ENCODE measurements around the gene DSN1. TPM values are rescaled to one million over a fixed set of nuclear protein-coding genes. Genes with fewer than 3 reads are reported as not detected.
"Not testable (repeated sequence)": the region's sequence is repeated elsewhere in the genome, so short reads cannot be mapped to it uniquely, and the experiment has no call there.

Gene DSN1
- total RNA-seq, 1 experiment from 2014 or later: 7.8 TPM

GRCh38 chr20:36802326-36803222 lies 29.0 kb upstream of the DSN1 start:
- peaks cover 85% of the 10 kb centered on the region for H3K36me3 Mint-ChIP-seq (ENCODE audit: insufficient read depth, unreplicated experiment)
- intact Hi-C loops (cut with micrococcal nuclease): no loop called here
- H3K27ac Mint-ChIP-seq (ENCODE audit: low read depth, unreplicated experiment): no peak overlapping the region
- peak; percentile 36 for DNase-seq (ENCODE audit: unreplicated experiment)
- BruUV-seq (replicated peaks): no TSS peak
- CTCF ChIA-PET: interaction anchor here (0.5 to 1.3 kb wide), 5 partner anchors 13 to 156 kb away, joined by 3 to 4 read pairs (median 3); partner anchors contain the start of gene SLA2
- no peak overlapping the region for H3K4me3 Mint-ChIP-seq (ENCODE audit: unreplicated experiment)
- POLR2A ChIA-PET: interaction anchor here (0.6 to 1.3 kb wide), 3 partner anchors 10 to 109 kb away, joined by 3 to 4 read pairs (median 3); partner anchors contain the start of gene DSN1
- H3K27me3 Mint-ChIP-seq (ENCODE audit: insufficient read depth, unreplicated experiment): no peaks in the 10 kb centered on the region
- H3K9me3 Mint-ChIP-seq (ENCODE audit: unreplicated experiment): no peaks in the 10 kb centered on the region
- H3K4me1 Mint-ChIP-seq (ENCODE audit: insufficient read depth, unreplicated experiment): no peaks in the 10 kb centered on the region
- TF ChIP-seq, protein P1, sequence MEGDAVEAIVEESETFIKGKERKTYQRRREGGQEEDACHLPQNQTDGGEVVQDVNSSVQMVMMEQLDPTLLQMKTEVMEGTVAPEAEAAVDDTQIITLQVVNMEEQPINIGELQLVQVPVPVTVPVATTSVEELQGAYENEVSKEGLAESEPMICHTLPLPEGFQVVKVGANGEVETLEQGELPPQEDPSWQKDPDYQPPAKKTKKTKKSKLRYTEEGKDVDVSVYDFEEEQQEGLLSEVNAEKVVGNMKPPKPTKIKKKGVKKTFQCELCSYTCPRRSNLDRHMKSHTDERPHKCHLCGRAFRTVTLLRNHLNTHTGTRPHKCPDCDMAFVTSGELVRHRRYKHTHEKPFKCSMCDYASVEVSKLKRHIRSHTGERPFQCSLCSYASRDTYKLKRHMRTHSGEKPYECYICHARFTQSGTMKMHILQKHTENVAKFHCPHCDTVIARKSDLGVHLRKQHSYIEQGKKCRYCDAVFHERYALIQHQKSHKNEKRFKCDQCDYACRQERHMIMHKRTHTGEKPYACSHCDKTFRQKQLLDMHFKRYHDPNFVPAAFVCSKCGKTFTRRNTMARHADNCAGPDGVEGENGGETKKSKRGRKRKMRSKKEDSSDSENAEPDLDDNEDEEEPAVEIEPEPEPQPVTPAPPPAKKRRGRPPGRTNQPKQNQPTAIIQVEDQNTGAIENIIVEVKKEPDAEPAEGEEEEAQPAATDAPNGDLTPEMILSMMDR (IDR thresholded peaks at IDR 0.05; ENCODE audit: unreplicated experiment): no peak

GRCh38 chr20:36800410-36800809 lies 26.8 kb upstream of the DSN1 start:
- DNase-seq (ENCODE audit: unreplicated experiment): no peak
- intact Hi-C loops (cut with micrococcal nuclease): no loop called here
- H3K9me3 Mint-ChIP-seq (ENCODE audit: unreplicated experiment): no peaks in the 10 kb centered on the region
- no peaks in the 10 kb centered on the region for H3K27me3 Mint-ChIP-seq (ENCODE audit: insufficient read depth, unreplicated experiment)
- ChIA-PET CTCF (interaction anchor here (0.7 to 1.5 kb wide), 3 partner anchors 8 to 86 kb away, joined by 3 to 10 read pairs (median 5); no protein-coding TSS in a partner anchor), POLR2A (interaction anchor here (0.7 kb wide), 1 partner anchor 134 kb away, joined by 3 read pairs; no protein-coding TSS in a partner anchor)
- TF ChIP-seq, protein P1 (IDR thresholded peaks at IDR 0.05; ENCODE audit: unreplicated experiment): no peak
- H3K4me3 Mint-ChIP-seq (ENCODE audit: unreplicated experiment): no peak overlapping the region
- no peaks in the 10 kb centered on the region for H3K4me1 Mint-ChIP-seq (ENCODE audit: insufficient read depth, unreplicated experiment)
- peaks cover 85% of the 10 kb centered on the region for H3K36me3 Mint-ChIP-seq (ENCODE audit: insufficient read depth, unreplicated experiment)
- no peak overlapping the region for H3K27ac Mint-ChIP-seq (ENCODE audit: low read depth, unreplicated experiment)
- BruUV-seq (replicated peaks): no TSS peak

- H3K9me3 Mint-ChIP-seq (ENCODE audit: unreplicated experiment); BruUV-seq (replicated peaks); H3K27ac Mint-ChIP-seq (ENCODE audit: low read depth, unreplicated experiment); H3K27me3 Mint-ChIP-seq (ENCODE audit: insufficient read depth, unreplicated experiment); intact Hi-C loops (cut with micrococcal nuclease); H3K4me1 Mint-ChIP-seq (ENCODE audit: insufficient read depth, unreplicated experiment); H3K4me3 Mint-ChIP-seq (ENCODE audit: unreplicated experiment); DNase-seq (ENCODE audit: unreplicated experiment): not testable (repeated sequence)
- POLR2A ChIA-PET: interaction anchor here (0.6 kb wide), 1 partner anchor 41 kb away, joined by 3 read pairs; no protein-coding TSS in a partner anchor
- CTCF ChIA-PET: interaction anchor here (1.5 kb wide), 1 partner anchor 9 kb away, joined by 10 read pairs; no protein-coding TSS in a partner anchor
- H3K36me3 Mint-ChIP-seq (ENCODE audit: insufficient read depth, unreplicated experiment): peaks cover 90% of the 10 kb centered on the region
Measured at GRCh38 chr20:36799313-36799712, 25.8 kb upstream of the DSN1 start.

GRCh38 chr20:36796875-36797274 lies 23.3 kb upstream of the DSN1 start:
- H3K9me3 Mint-ChIP-seq (ENCODE audit: unreplicated experiment): no peaks in the 10 kb centered on the region
- no peak overlapping the region for H3K4me3 Mint-ChIP-seq (ENCODE audit: unreplicated experiment)
- H3K27me3 Mint-ChIP-seq (ENCODE audit: insufficient read depth, unreplicated experiment): no peaks in the 10 kb centered on the region
- BruUV-seq (replicated peaks): no TSS peak
- no peak for DNase-seq (ENCODE audit: unreplicated experiment)
- TF ChIP-seq, protein P1 (IDR thresholded peaks at IDR 0.05; ENCODE audit: unreplicated experiment): no peak
- ChIA-PET POLR2A (interaction anchor here (0.5 to 0.6 kb wide), 2 partner anchors 63 to 1466 kb away, joined by 3 read pairs; no protein-coding TSS in a partner anchor), CTCF (interaction anchor here (0.7 to 3.1 kb wide), 3 partner anchors 12 to 186 kb away, joined by 3 to 19 read pairs (median 5); no protein-coding TSS in a partner anchor)
- H3K36me3 Mint-ChIP-seq (ENCODE audit: insufficient read depth, unreplicated experiment): peaks cover 86% of the 10 kb centered on the region
- intact Hi-C loops (cut with micrococcal nuclease): no loop called here
- H3K4me1 Mint-ChIP-seq (ENCODE audit: insufficient read depth, unreplicated experiment): no peaks in the 10 kb centered on the region
- H3K27ac Mint-ChIP-seq (ENCODE audit: low read depth, unreplicated experiment): no peak overlapping the region
